SK-N-MC (cell line): Measurements from ENCODE around the gene LUM.

Experiments used
- DNase-seq: peaks from one replicate; pipeline ENCODE4 v3.0.0-alpha.2; 2011; ENCODE audit warnings: low read depth, low spot score
- H3K27ac ChIP-seq: fragments of 200-600 bp; sonication (generic); 2 replicates; pipeline ENCODE4 v1.5.1; 2016; ENCODE audit warnings: mixed run types
- H3K36me3 ChIP-seq: fragments of 200-600 bp; sonication (generic); 2 replicates; pipeline ENCODE4 v1.6.1; 2017; ENCODE audit warnings: antibody characterized with exemption, low read length, mixed read lengths; ENCODE audit not compliant: insufficient read depth
- H3K4me3 ChIP-seq: fragments of 200-600 bp; sonication (generic); 2 replicates; pipeline ENCODE4 v1.5.1; 2016
- H3K9ac ChIP-seq: fragments of 200-600 bp; sonication (generic); 2 replicates; pipeline ENCODE4 v1.8.0; 2017; ENCODE audit warnings: mixed run types, mixed read lengths; ENCODE audit not compliant: insufficient read length
- H3K9me3 ChIP-seq: fragments of 200-600 bp; sonication (generic); 2 replicates; pipeline ENCODE4 v1.6.1; 2017; ENCODE audit warnings: low read depth, mild to moderate bottlenecking, antibody characterized with exemption, low read length, moderate library complexity, mixed read lengths
- EZH2 ChIP-seq: fragments of 200-600 bp; sonication (generic); IDR thresholded peaks from one replicate; pipeline ENCODE4 v1.6.1; 2017; ENCODE audit warnings: antibody characterized with exemption
- FOXP2 ChIP-seq: optimal IDR thresholded peaks from 2 replicates; pipeline ENCODE3; 2011; ENCODE audit warnings: mild to moderate bottlenecking, moderate library complexity; ENCODE audit not compliant: insufficient read depth; ENCODE audit errors: extremely low read length, control extremely low read depth
- POLR2AphosphoS5 ChIP-seq: IDR thresholded peaks from 2 replicates; pipeline ENCODE4 v1.6.1; 2012; ENCODE audit warnings: mild to moderate bottlenecking, low read depth, low read length, borderline replicate concordance

LUM gene

DNA sequence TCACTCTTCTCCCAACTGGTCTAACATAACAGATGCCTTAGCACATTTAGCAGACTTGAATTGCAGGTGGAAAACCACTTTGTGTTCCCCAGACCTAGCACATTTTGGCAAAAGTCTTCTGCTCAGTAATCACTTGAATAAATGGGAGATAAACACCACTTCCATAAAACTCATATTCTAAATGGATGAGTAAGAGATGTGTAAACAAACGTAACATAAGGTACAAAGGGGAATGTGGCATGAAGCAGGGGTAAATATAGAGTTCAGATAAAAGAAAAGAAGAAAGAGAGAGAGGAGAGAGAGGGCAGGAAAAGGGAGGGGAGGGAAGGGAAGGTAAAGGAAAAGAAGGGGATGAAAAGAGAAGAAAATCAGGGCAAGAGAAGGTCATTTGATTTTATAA, 36.4 kb downstream of the LUM start:
- TF ChIP-seq FOXP2: no peak
- no peak for TF ChIP-seq POLR2AphosphoS5
- TF ChIP-seq EZH2: no peak
- Histone ChIP-seq H3K9me3 (no peaks in the 10 kb centered on the region), H3K27ac (no peak overlapping the region), H3K9ac (no peak overlapping the region), H3K36me3 (no peaks in the 10 kb centered on the region), H3K4me3 (no peak overlapping the region)
- DNase-seq: no peak

GRCh38 chr12:91074154-91074709, 37.1 kb downstream of the LUM start:
- Histone ChIP-seq H3K9ac (no peak overlapping the region), H3K9me3 (no peaks in the 10 kb centered on the region), H3K27ac (no peak overlapping the region), H3K36me3 (no peaks in the 10 kb centered on the region), H3K4me3 (no peak overlapping the region)
- no peak for DNase-seq
- no peak for TF ChIP-seq POLR2AphosphoS5
- no peak for TF ChIP-seq EZH2
- no peak for TF ChIP-seq FOXP2

GRCh38 chr12:91073426-91073825, 37.9 kb downstream of the LUM start:
- Histone ChIP-seq H3K27ac (peak overlapping the region; percentile 8), H3K9me3 (no peaks in the 10 kb centered on the region), H3K36me3 (no peaks in the 10 kb centered on the region), H3K9ac (peak overlapping the region; percentile 0), H3K4me3 (no peak overlapping the region)
- TF ChIP-seq FOXP2: no peak
- no peak for DNase-seq

- no peaks in the 10 kb centered on the region for H3K36me3 ChIP-seq
- no peak for TF ChIP-seq EZH2
- TF ChIP-seq POLR2AphosphoS5: no peak
- TF ChIP-seq FOXP2: no peak
- peak overlapping the region; percentile 8; the same call in 1 of the 2 replicates for H3K27ac ChIP-seq
- peak overlapping the region; percentile 0 for H3K9ac ChIP-seq
- H3K9me3 ChIP-seq: no peaks in the 10 kb centered on the region
- DNase-seq: no peak
- H3K4me3 ChIP-seq: no peak overlapping the region
Observed at GRCh38 chr12:91072931-91073330, 38.4 kb downstream of the LUM start.

DNA sequence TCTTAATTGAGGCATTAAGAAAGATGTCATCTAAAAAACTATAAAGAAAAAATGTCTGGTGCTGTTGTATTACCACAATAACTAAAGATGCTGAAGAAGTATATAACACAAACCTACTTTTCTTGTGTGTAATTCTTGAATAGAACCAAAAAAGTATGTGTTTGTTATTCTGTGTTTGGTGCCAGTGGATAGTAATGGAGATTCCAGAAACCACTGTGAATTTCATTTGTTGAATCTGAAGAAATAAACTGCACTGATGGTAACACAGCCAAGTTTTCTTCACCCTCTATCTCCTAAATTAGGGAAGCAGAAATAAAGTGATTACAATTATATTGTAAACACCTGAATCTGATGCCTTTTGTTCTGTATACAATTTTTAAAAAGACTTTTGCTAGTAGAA, 40.4 kb downstream of the LUM start:
- no peak for TF ChIP-seq EZH2
- no peak for TF ChIP-seq POLR2AphosphoS5
- no peak overlapping the region for H3K9ac ChIP-seq
- DNase-seq: no peak
- H3K36me3 ChIP-seq: no peaks in the 10 kb centered on the region
- no peak overlapping the region for H3K27ac ChIP-seq
- H3K9me3 ChIP-seq: no peaks in the 10 kb centered on the region
- H3K4me3 ChIP-seq: no peak overlapping the region

DNA sequence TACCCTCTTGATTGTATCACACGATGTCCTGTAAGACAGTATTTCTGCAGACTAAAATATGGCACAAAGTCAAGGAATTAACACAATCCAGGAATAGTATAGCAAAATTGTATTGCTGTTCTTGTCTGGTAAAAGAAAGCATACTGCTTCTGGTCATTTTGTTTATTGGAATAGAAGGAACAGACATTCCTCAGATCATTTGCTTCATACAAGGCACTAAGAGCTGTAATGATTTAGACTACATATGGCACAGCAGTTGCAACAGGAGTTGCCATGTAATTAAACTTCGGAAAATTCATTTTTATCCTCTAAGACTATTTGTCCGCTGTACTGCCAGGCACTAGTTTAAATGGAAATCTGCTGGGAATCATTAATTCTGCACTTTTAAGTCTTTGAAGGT, 45.9 kb downstream of the LUM start:
- TF ChIP-seq POLR2AphosphoS5 (no peak), EZH2 (no peak), FOXP2 (no peak)
- H3K36me3 ChIP-seq: no peaks in the 10 kb centered on the region

GRCh38 chr12:91064640-91065039, 46.7 kb downstream of the LUM start:
- TF ChIP-seq POLR2AphosphoS5 (no peak), FOXP2 (no peak), EZH2 (no peak)
- DNase-seq: no peak
- Histone ChIP-seq H3K9ac (no peak overlapping the region), H3K36me3 (no peaks in the 10 kb centered on the region), H3K4me3 (no peak overlapping the region), H3K27ac (no peak overlapping the region), H3K9me3 (no peaks in the 10 kb centered on the region)

More for the DNA sequence above, 45.9 kb downstream of the LUM start:
- no peaks in the 10 kb centered on the region for H3K9me3 ChIP-seq
- no peak overlapping the region for H3K9ac ChIP-seq
- no peak overlapping the region for H3K4me3 ChIP-seq
- DNase-seq: no peak
- no peak overlapping the region for H3K27ac ChIP-seq

GRCh38 chr12:91061091-91061490, 50.2 kb downstream of the LUM start:
- DNase-seq: no peak
- TF ChIP-seq FOXP2 (no peak), POLR2AphosphoS5 (no peak)
- H3K36me3 ChIP-seq: no peaks in the 10 kb centered on the region
- no peaks in the 10 kb centered on the region for H3K9me3 ChIP-seq
- no peak overlapping the region for H3K9ac ChIP-seq
- H3K27ac ChIP-seq: no peak overlapping the region
- no peak overlapping the region for H3K4me3 ChIP-seq

- no peaks in the 10 kb centered on the region for H3K9me3 ChIP-seq
- no peak overlapping the region for H3K4me3 ChIP-seq
- H3K36me3 ChIP-seq: no peaks in the 10 kb centered on the region
- no peak overlapping the region for H3K27ac ChIP-seq
- TF ChIP-seq EZH2: no peak
- no peak for TF ChIP-seq POLR2AphosphoS5
- TF ChIP-seq FOXP2: no peak
- no peak for DNase-seq
- no peak overlapping the region for H3K9ac ChIP-seq
Observed at GRCh38 chr12:91059211-91059610, 52.1 kb downstream of the LUM start.
